GM12873 (cell line): ENCODE results near the gene GIMAP8.

ENCODE experiments used
- TF ChIP-seq, protein P1 (sequence below): IDR thresholded peaks from 2 replicates; pipeline ENCODE4 v1.5.1; 2012; ENCODE audit warnings: low read depth, mild to moderate bottlenecking, moderate library complexity, low read length, control low read depth; ENCODE audit not compliant: insufficient read depth; ENCODE audit errors: missing control alignments

GIMAP8 gene

GRCh38 chr7:150481922-150482321 is 31.5 kb downstream of the GIMAP8 start:
- TF ChIP-seq, protein P1, sequence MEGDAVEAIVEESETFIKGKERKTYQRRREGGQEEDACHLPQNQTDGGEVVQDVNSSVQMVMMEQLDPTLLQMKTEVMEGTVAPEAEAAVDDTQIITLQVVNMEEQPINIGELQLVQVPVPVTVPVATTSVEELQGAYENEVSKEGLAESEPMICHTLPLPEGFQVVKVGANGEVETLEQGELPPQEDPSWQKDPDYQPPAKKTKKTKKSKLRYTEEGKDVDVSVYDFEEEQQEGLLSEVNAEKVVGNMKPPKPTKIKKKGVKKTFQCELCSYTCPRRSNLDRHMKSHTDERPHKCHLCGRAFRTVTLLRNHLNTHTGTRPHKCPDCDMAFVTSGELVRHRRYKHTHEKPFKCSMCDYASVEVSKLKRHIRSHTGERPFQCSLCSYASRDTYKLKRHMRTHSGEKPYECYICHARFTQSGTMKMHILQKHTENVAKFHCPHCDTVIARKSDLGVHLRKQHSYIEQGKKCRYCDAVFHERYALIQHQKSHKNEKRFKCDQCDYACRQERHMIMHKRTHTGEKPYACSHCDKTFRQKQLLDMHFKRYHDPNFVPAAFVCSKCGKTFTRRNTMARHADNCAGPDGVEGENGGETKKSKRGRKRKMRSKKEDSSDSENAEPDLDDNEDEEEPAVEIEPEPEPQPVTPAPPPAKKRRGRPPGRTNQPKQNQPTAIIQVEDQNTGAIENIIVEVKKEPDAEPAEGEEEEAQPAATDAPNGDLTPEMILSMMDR: no peak

- TF ChIP-seq, protein P1: no peak
These were observed 37.2 kb downstream of the GIMAP8 start for GRCh38 chr7:150487625-150488024.

DNA sequence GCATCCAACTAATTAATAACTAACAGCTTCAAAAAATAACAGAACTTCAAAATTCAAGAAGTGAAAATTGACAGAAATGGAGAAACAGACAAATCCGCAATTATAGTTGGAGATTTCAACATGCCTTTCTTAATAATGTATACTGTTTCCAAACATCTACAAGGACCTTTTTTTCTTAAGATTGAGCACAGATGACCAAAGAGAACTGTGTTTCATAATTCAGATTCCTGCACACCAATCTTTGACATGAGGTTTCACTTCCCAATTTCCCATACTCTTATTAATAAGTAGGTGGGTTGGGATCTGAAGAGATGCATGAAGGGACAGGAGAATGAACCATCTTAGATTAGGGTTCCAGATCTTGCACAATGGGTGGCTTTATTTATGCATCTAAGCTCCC is 39.4 kb downstream of the GIMAP8 start:
- TF ChIP-seq, protein P1: no peak

- TF ChIP-seq, protein P1: no peak
These were observed 52.1 kb downstream of the GIMAP8 start for GRCh38 chr7:150502519-150502918.

DNA sequence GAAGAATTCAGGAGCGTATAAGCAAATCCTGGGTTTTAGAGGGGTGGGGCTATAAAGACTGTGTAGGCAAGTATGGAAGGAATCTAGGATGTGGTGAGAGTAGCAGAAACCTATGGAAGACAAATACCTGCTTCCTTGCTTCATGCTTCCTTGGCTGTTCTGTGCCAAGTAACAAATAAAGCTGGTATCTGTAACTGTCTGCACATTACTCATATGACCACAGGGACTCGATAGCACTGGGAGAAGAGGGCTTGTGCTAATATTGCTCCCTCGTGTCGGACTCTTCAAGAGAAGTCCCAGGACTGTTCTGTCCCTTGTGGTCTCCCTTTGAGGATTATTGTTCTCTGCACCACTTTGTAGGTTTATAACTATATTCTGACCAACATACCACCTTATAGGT is 52.7 kb downstream of the GIMAP8 start:
- TF ChIP-seq, protein P1: no peak

DNA sequence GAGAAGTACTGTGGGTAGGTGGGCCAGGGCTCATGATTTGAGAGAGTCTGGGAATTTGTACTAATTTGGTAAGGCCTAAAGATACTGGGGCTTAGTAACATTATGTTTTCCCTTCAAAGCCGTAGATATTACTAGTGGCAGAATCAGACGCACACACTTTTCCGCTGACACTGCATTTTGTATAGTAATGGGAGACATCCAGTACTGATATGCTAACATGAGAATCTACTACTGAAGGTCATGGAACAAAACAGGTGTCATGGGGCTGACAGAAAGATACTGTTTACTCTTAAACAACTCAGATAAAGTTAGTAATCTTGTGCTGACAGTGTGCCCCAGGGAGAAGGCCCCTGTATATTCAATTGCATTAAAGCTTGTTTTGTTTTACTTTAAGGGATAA is 53.2 kb downstream of the GIMAP8 start:
- TF ChIP-seq, protein P1: no peak

DNA sequence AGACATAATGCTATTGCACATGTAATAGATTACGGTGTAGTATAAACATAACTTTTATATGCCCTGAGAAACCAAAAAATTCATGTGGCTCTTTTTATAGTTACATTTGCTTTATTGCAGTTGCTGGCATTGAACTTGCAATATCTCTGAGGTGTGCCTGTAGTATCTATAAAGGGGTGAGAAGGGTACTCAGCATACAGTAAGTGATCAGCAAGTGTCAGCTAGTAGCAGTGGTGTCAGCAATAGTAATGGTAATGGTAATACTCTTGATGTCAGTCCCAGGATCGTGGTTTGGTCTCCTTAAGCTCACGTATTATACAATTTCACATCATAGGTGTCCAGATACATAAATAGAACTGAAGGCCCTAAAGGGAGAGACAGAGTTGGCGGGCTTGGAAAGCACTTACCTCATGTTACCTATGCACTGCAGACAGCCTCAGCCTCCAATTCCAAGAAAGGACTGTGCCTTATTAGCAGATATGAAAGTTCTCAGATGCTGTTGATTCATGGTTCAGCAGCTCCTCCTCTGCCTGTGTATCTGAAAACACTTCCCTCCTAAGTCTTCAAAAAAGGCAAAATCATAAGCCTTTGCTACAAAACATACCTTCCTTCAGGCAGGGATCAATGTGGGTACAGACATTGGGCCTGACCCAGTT is 57.6 kb downstream of the GIMAP8 start:
- TF ChIP-seq, protein P1: no peak

- TF ChIP-seq, protein P1: no peak
These were observed 60.6 kb downstream of the GIMAP8 start for GRCh38 chr7:150511048-150511447.
